ENCODE results near the gene OR1F1. TPM values are rescaled to one million over a fixed set of nuclear protein-coding genes. Genes with fewer than 3 reads are reported as not detected.

Gene OR1F1
- total and polyA plus RNA-seq, 9 of the 15 experiments (the other 6 are each of a cell fraction or from before 2014, with no cell fraction given), result 0.15 to 0.61 (median 0.35) TPM; not detected in 3

GRCh38 chr16:3152277-3152990 is 35.6 kb upstream of the OR1F1 start (continued):
- no peak for TF ChIP-seq NR2C2 (CRISPR knock-in tag; IDR thresholded peaks at IDR 0.05)
- peak; percentile 29; the same call in 1 of the 2 replicates for TF ChIP-seq NR2C2 (tag; IDR thresholded peaks at IDR 0.05)
- peak; percentile 74; the same call in 1 of the 2 replicates for TF ChIP-seq E2F1 (CRISPR knock-in tag; IDR thresholded peaks at IDR 0.05)
- no peak for TF ChIP-seq SIRT6 (IDR thresholded peaks at IDR 0.05; ENCODE audit: low read depth, low read length)
- peak; percentile 82 for TF ChIP-seq NFIC (IDR thresholded peaks at IDR 0.05)
- 0 out of 2 replicates have a peak, but pooled peaks have one; percentile 54 for TF ChIP-seq PHF21A (IDR thresholded peaks at IDR 0.05; ENCODE audit: borderline replicate concordance, low read depth)
- 0 out of 2 replicates have a peak, but pooled peaks have one; percentile 51 for TF ChIP-seq STAT5A (IDR thresholded peaks at IDR 0.05; ENCODE audit: borderline replicate concordance, low read length)
- no peak for TF ChIP-seq ZNF253 (CRISPR knock-in tag; conservative IDR thresholded peaks at IDR 0.05)
- 0 out of 2 replicates have a peak, but pooled peaks have one; percentile 48 for TF ChIP-seq HNRNPL (IDR thresholded peaks at IDR 0.05; ENCODE audit: low read depth, low read length)
- TF ChIP-seq HES1 (IDR thresholded peaks at IDR 0.05; ENCODE audit: low read depth), result peak; percentile 65; the same call in 1 of the 2 replicates
- TF ChIP-seq KLF16 (IDR thresholded peaks at IDR 0.05), result peak; percentile 76
- TF ChIP-seq ETS1 (conservative IDR thresholded peaks at IDR 0.05; ENCODE audit: control insufficient read depth, low read depth, low read length), result peak; percentile 86; the same call in 1 of the 2 replicates
- peak; percentile 65 for TF ChIP-seq SOX6 (IDR thresholded peaks at IDR 0.05)
- TF ChIP-seq NBN (IDR thresholded peaks at IDR 0.05; ENCODE audit: low read depth), result peak; percentile 85
- TF ChIP-seq RBFOX2 (IDR thresholded peaks at IDR 0.05; ENCODE audit: low read depth, low read length), result peak; percentile 39; the same call in 1 of the 2 replicates
- TF ChIP-seq ZNF512 (tag; IDR thresholded peaks at IDR 0.05), result no peak
- TF ChIP-seq ATF7 (IDR thresholded peaks at IDR 0.05), result peak; percentile 78
- TF ChIP-seq ELK3 (CRISPR knock-in tag; IDR thresholded peaks at IDR 0.05), result no peak
- peak; percentile 70; the same call in 1 of the 2 replicates for TF ChIP-seq ZNF511 (CRISPR knock-in tag; IDR thresholded peaks at IDR 0.05)
